Uterus (tissue), 2 donors: Measurements from ENCODE around the gene ZNF546.

Experiments
- POLR2A ChIP-seq, 2 donors: fragments of 450-650 bp; IDR thresholded peaks; one replicate each; pipeline ENCODE4 v1.6.1; 2016; ENCODE audit warnings: antibody characterized with exemption in 2 of 2, mild to moderate bottlenecking in 1 of 2, moderate library complexity in 1 of 2
- TF ChIP-seq, protein P1 (sequence below), 4 experiments: fragments of 200-600 bp in 2 of 4; fragments of 450-650 bp in 2 of 4; sonication (generic) in 2 of 4; IDR thresholded peaks; one replicate each; pipeline ENCODE4 v1.5.1; 2016 to 2019; ENCODE audit warnings: antibody characterized with exemption in 4 of 4, mild to moderate bottlenecking in 2 of 4, moderate library complexity in 1 of 4

GRCh38 chr19:40023969-40024368 lies 27.1 kb downstream of the ZNF546 start:
- TF ChIP-seq POLR2A (IDR thresholded peaks at IDR 0.05): no peak
- TF ChIP-seq, protein P1, sequence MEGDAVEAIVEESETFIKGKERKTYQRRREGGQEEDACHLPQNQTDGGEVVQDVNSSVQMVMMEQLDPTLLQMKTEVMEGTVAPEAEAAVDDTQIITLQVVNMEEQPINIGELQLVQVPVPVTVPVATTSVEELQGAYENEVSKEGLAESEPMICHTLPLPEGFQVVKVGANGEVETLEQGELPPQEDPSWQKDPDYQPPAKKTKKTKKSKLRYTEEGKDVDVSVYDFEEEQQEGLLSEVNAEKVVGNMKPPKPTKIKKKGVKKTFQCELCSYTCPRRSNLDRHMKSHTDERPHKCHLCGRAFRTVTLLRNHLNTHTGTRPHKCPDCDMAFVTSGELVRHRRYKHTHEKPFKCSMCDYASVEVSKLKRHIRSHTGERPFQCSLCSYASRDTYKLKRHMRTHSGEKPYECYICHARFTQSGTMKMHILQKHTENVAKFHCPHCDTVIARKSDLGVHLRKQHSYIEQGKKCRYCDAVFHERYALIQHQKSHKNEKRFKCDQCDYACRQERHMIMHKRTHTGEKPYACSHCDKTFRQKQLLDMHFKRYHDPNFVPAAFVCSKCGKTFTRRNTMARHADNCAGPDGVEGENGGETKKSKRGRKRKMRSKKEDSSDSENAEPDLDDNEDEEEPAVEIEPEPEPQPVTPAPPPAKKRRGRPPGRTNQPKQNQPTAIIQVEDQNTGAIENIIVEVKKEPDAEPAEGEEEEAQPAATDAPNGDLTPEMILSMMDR (IDR thresholded peaks at IDR 0.05): no peak
